Astrocyte (in vitro differentiated cells and primary cell): Measurements from ENCODE around the gene ATP2B3. TPM values are rescaled to one million over a fixed set of nuclear protein-coding genes. Genes with fewer than 3 reads are reported as not detected.

Experiments
- DNase-seq: peaks from one replicate; pipeline ENCODE4 v3.0.0-alpha.2; 2010; ENCODE audit warnings: low read depth
- FAIRE-seq: peaks from 2 replicates; lab custom pipeline; 2011; peaks lifted over from hg19 to GRCh38; lab: Jason Lieb, UNC
- H2AFZ ChIP-seq: 2 replicates; pipeline ENCODE4 v1.6.0; 2012; ENCODE audit warnings: low read depth, low read length, inconsistent platforms
- H3K27ac ChIP-seq: 2 replicates; pipeline ENCODE4 v1.5.1; 2011; ENCODE audit warnings: low read depth, low read length, inconsistent platforms
- H3K27me3 ChIP-seq: 2 replicates; pipeline ENCODE4 v1.6.0; 2011; ENCODE audit warnings: low read length, inconsistent platforms; ENCODE audit not compliant: insufficient read depth
- H3K36me3 ChIP-seq: 2 replicates; pipeline ENCODE4 v1.5.1; 2011; ENCODE audit warnings: low read length, inconsistent platforms; ENCODE audit not compliant: insufficient read depth
- H3K4me1 ChIP-seq: 2 replicates; pipeline ENCODE4 v1.5.1; 2011; ENCODE audit warnings: low read length, inconsistent platforms; ENCODE audit not compliant: insufficient read depth
- H3K4me2 ChIP-seq: 2 replicates; pipeline ENCODE4 v1.6.0; 2012; ENCODE audit warnings: low read length, inconsistent platforms
- H3K4me3 ChIP-seq: 2 replicates; pipeline ENCODE4 v1.5.1; 2011; ENCODE audit warnings: low read depth, mild to moderate bottlenecking, low read length, inconsistent platforms; ENCODE audit not compliant: insufficient read depth
- H3K79me2 ChIP-seq: 2 replicates; pipeline ENCODE4 v1.6.0; 2012; ENCODE audit warnings: mild to moderate bottlenecking, low read length, inconsistent platforms; ENCODE audit not compliant: insufficient read depth
- H3K9ac ChIP-seq: 2 replicates; pipeline ENCODE4 v1.6.0; 2012; ENCODE audit warnings: mild to moderate bottlenecking, low read length, inconsistent platforms
- H3K9me3 ChIP-seq: 2 replicates; pipeline ENCODE4 v1.5.1; 2012; ENCODE audit warnings: low read depth, mild to moderate bottlenecking, low read length, inconsistent platforms; ENCODE audit not compliant: insufficient read depth
- H4K20me1 ChIP-seq: 2 replicates; pipeline ENCODE4 v1.6.0; 2012; ENCODE audit warnings: low read length, inconsistent platforms; ENCODE audit not compliant: insufficient read depth
- H3K27ac Mint-ChIP-seq: one replicate; pipeline ENCODE4 v1.8.0; 2021; ENCODE audit warnings: mild to moderate bottlenecking, mixed read lengths; ENCODE audit not compliant: unreplicated experiment
- H3K27me3 Mint-ChIP-seq: one replicate; pipeline ENCODE4 v1.8.0; 2021; ENCODE audit warnings: low read depth, mixed read lengths; ENCODE audit not compliant: unreplicated experiment
- H3K36me3 Mint-ChIP-seq: one replicate; pipeline ENCODE4 v1.8.0; 2021; ENCODE audit warnings: low read depth, mixed read lengths; ENCODE audit not compliant: unreplicated experiment
- H3K4me1 Mint-ChIP-seq: one replicate; pipeline ENCODE4 v1.8.0; 2021; ENCODE audit warnings: low read depth, mixed read lengths; ENCODE audit not compliant: unreplicated experiment
- H3K4me3 Mint-ChIP-seq: one replicate; pipeline ENCODE4 v1.8.0; 2021; ENCODE audit warnings: mild to moderate bottlenecking, moderate library complexity, mixed read lengths; ENCODE audit not compliant: unreplicated experiment
- H3K9me3 Mint-ChIP-seq: one replicate; pipeline ENCODE4 v1.8.0; 2021; ENCODE audit warnings: mild to moderate bottlenecking, mixed read lengths; ENCODE audit not compliant: unreplicated experiment
- CTCF ChIP-seq: IDR thresholded peaks from 2 replicates; pipeline ENCODE4 v1.5.1; 2011; ENCODE audit warnings: low read depth, mild to moderate bottlenecking, inconsistent platforms, low read length, moderate library complexity; ENCODE audit not compliant: insufficient read depth
- EZH2 ChIP-seq: IDR thresholded peaks from 2 replicates; pipeline ENCODE4 v1.6.1; 2012; ENCODE audit warnings: mild to moderate bottlenecking, low read length, inconsistent platforms; ENCODE audit not compliant: insufficient read depth
- total RNA-seq: library from RNA; stranded (reverse); gene quantifications from 2 replicates; pipeline ENCODE4 v1.2.1, GENCODE V29; 2021

ATP2B3 gene
- total RNA-seq, 1 donor from 2014 or later, result 0.52 TPM

GRCh38 chrX:153595859-153596857 lies 78.7 kb downstream of the ATP2B3 start:
- H3K4me1 Mint-ChIP-seq, result peaks cover 5% of the 10 kb centered on the region
- H3K4me2 ChIP-seq, result no peak overlapping the region
- no peak for DNase-seq
- TF ChIP-seq EZH2 (no peak), CTCF (no peak)
- no peak overlapping the region for H3K27ac ChIP-seq
- no peaks in the 10 kb centered on the region for H3K36me3 ChIP-seq
- H3K4me1 ChIP-seq, result peaks cover 6% of the 10 kb centered on the region
- peaks cover 26% of the 10 kb centered on the region for H3K79me2 ChIP-seq
- no peak overlapping the region for H3K27ac Mint-ChIP-seq
- H4K20me1 ChIP-seq, result peaks cover 26% of the 10 kb centered on the region
- H3K9me3 ChIP-seq, result no peaks in the 10 kb centered on the region
- no peaks in the 10 kb centered on the region for H3K27me3 ChIP-seq
- no peak overlapping the region for H3K4me3 ChIP-seq
- H3K9ac ChIP-seq, result no peak overlapping the region
- H2AFZ ChIP-seq, result no peak overlapping the region
- no peaks in the 10 kb centered on the region for H3K27me3 Mint-ChIP-seq
- H3K9me3 Mint-ChIP-seq, result no peaks in the 10 kb centered on the region
- peaks cover 3% of the 10 kb centered on the region for H3K36me3 Mint-ChIP-seq
- peak; percentile 41 for FAIRE-seq
- H3K4me3 Mint-ChIP-seq, result no peak overlapping the region

GRCh38 chrX:153596981-153597750 lies 79.7 kb downstream of the ATP2B3 start:
- Histone ChIP-seq H3K36me3 (no peaks in the 10 kb centered on the region), H3K9ac (no peak overlapping the region), H2AFZ (no peak overlapping the region), H3K27me3 (no peaks in the 10 kb centered on the region), H3K79me2 (peaks cover 26% of the 10 kb centered on the region), H4K20me1 (peaks cover 26% of the 10 kb centered on the region), H3K9me3 (no peaks in the 10 kb centered on the region), H3K27ac (no peak overlapping the region), H3K4me2 (peak overlapping the region; percentile 82), H3K4me1 (peaks cover 6% of the 10 kb centered on the region), H3K4me3 (no peak overlapping the region)
- Mint-ChIP-seq H3K4me3 (peak overlapping the region; percentile 89), H3K9me3 (no peaks in the 10 kb centered on the region), H3K4me1 (peaks cover 5% of the 10 kb centered on the region), H3K36me3 (peaks cover 3% of the 10 kb centered on the region), H3K27me3 (no peaks in the 10 kb centered on the region), H3K27ac (no peak overlapping the region)
- FAIRE-seq, result peak; percentile 68
- no peak for DNase-seq
- TF ChIP-seq CTCF, result no peak
- TF ChIP-seq EZH2, result no peak
